Transverse colon (tissue), 4 donors: Measurements from ENCODE around the gene OSBPL6.
A peak's percentile ranks its signal among the peaks of the same experiment; 100 is the strongest.

Experiments used
- POLR2A ChIP-seq: fragments of 450-650 bp; IDR thresholded peaks from one replicate; pipeline ENCODE4 v1.6.1; 2016; ENCODE audit warnings: antibody characterized with exemption, mild to moderate bottlenecking, moderate library complexity
- POLR2AphosphoS5 ChIP-seq, 3 donors: sonication (generic); formaldehyde crosslinking; IDR thresholded peaks; one replicate each; pipeline ENCODE4 v1.6.1; 2016; ENCODE audit warnings: antibody characterized with exemption in 3 of 3
- TF ChIP-seq, protein P1 (sequence below), 5 experiments: fragments of 200-600 bp in 3 of 5; fragments of 450-650 bp in 2 of 5; sonication (generic) in 3 of 5; IDR thresholded peaks; 1 replicate in 2 of 5; 2 replicates in 3 of 5; pipeline ENCODE4 v1.5.1; 2016 to 2017; ENCODE audit warnings: antibody characterized with exemption in 5 of 5, inconsistent platforms in 3 of 5, mild to moderate bottlenecking in 2 of 5, moderate library complexity in 1 of 5

DNA sequence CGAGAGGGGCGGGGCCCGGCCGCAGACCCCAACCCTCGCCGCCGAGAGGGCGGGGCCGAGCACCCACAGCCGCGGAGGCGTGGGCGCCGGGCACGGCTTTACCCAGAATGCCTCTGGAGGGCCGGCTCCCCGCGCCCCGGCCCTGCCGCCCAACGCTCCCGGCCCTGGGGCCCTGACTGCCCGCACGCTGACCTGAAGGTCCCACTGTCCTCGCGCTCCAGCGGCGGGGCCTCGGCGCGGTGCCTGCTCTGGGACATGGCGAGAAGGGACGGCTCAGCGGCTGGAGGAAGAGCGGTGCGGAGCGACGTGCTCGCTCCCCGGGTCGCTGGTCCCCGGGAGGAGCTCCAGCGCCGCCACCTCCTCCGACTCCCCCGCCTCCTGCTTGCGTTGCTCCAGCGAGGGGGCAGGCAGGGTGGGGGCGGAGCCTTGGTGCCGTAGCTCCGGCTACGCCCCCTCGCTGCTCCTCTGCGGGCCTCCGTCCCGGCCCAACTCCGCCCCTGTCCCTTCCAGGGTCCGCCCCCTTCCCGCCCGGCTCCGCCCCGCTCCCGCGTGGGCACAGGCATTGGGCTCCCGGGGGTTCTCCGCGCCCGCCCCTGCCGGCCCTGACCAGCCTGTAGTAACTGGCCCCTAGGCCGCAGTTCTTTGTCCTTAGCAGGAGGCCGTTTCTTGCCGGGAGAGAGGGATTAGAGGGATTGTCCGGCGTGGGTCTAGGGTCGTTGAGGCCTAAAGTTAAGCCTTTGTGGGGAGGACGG lies 256.6 kb downstream of the OSBPL6 start, which contains the start of the genes PJVK and PRKRA:
- TF ChIP-seq, protein P1, sequence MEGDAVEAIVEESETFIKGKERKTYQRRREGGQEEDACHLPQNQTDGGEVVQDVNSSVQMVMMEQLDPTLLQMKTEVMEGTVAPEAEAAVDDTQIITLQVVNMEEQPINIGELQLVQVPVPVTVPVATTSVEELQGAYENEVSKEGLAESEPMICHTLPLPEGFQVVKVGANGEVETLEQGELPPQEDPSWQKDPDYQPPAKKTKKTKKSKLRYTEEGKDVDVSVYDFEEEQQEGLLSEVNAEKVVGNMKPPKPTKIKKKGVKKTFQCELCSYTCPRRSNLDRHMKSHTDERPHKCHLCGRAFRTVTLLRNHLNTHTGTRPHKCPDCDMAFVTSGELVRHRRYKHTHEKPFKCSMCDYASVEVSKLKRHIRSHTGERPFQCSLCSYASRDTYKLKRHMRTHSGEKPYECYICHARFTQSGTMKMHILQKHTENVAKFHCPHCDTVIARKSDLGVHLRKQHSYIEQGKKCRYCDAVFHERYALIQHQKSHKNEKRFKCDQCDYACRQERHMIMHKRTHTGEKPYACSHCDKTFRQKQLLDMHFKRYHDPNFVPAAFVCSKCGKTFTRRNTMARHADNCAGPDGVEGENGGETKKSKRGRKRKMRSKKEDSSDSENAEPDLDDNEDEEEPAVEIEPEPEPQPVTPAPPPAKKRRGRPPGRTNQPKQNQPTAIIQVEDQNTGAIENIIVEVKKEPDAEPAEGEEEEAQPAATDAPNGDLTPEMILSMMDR (IDR thresholded peaks at IDR 0.05), result peak in 1 of 5 experiments; percentile 2
- TF ChIP-seq POLR2A, result peak; percentile 95
- TF ChIP-seq POLR2AphosphoS5 (IDR thresholded peaks at IDR 0.05), result peak; percentile 95 to 97 (median 97)
